KOPT-K1 (cell line): ENCODE measurements around the gene KLRC4.
"Not testable (repeated sequence)": the region's sequence is repeated elsewhere in the genome, so short reads cannot be mapped to it uniquely, and the experiment has no call there.

Experiments
- H3K27ac ChIP-seq: fragments of 200-600 bp; sonication (generic); 2 replicates; pipeline ENCODE4 v1.5.1; 2016; ENCODE audit warnings: antibody characterized with exemption, mild to moderate bottlenecking, low read depth, low read length; ENCODE audit not compliant: poor library complexity, severe bottlenecking
- H3K36me3 ChIP-seq: fragments of 200-600 bp; sonication (generic); 2 replicates; pipeline ENCODE4 v1.5.1; 2017; ENCODE audit warnings: antibody characterized with exemption, mild to moderate bottlenecking, low read length, moderate library complexity; ENCODE audit not compliant: insufficient read depth
- H3K9me3 ChIP-seq: fragments of 200-600 bp; sonication (generic); 2 replicates; pipeline ENCODE4 v1.5.1; 2017; ENCODE audit warnings: antibody characterized with exemption, low read length, mild to moderate bottlenecking; ENCODE audit not compliant: insufficient read depth, poor library complexity, severe bottlenecking

KLRC4 gene

GRCh38 chr12:10420334-10420733 is 10.8 kb upstream of the KLRC4 start, which contains the start of gene KLRC3:
KLRC3 (minus strand) TSS chr12:10420595; CDS start chr12:10420550, 45 bp downstream.
- H3K27ac ChIP-seq, H3K36me3 ChIP-seq, H3K9me3 ChIP-seq: not testable (repeated sequence)

GRCh38 chr12:10408842-10409241 is 715 bp downstream of the KLRC4 start:
- Histone ChIP-seq H3K9me3 (peaks cover 5% of the 10 kb centered on the region), H3K36me3 (no peaks in the 10 kb centered on the region), H3K27ac (no peak overlapping the region)

GRCh38 chr12:10406725-10407124 is 2.8 kb downstream of the KLRC4 start:
- Histone ChIP-seq H3K27ac (no peak overlapping the region), H3K9me3 (peaks cover 5% of the 10 kb centered on the region), H3K36me3 (no peaks in the 10 kb centered on the region)

GRCh38 chr12:10405294-10405693 is 4.3 kb downstream of the KLRC4 start:
- Histone ChIP-seq H3K9me3 (peaks cover 5% of the 10 kb centered on the region), H3K36me3 (no peaks in the 10 kb centered on the region)

GRCh38 chr12:10404798-10405197 is 4.8 kb downstream of the KLRC4 start:
- Histone ChIP-seq H3K27ac (no peak overlapping the region), H3K36me3 (no peaks in the 10 kb centered on the region), H3K9me3 (peaks cover 5% of the 10 kb centered on the region)

More at GRCh38 chr12:10405294-10405693, 4.3 kb downstream of the KLRC4 start:
- H3K27ac ChIP-seq = no peak overlapping the region

GRCh38 chr12:10400829-10401228 is 8.7 kb downstream of the KLRC4 start:
- Histone ChIP-seq H3K27ac (no peak overlapping the region), H3K36me3 (no peaks in the 10 kb centered on the region), H3K9me3 (peaks cover 5% of the 10 kb centered on the region)

GRCh38 chr12:10398168-10398567 is 11.4 kb downstream of the KLRC4 start:
- H3K36me3 ChIP-seq = no peaks in the 10 kb centered on the region
- no peaks in the 10 kb centered on the region for H3K9me3 ChIP-seq
- H3K27ac ChIP-seq = no peak overlapping the region

- Histone ChIP-seq H3K27ac (no peak overlapping the region), H3K9me3 (no peaks in the 10 kb centered on the region), H3K36me3 (no peaks in the 10 kb centered on the region)
Measured at GRCh38 chr12:10397296-10397695, 12.3 kb downstream of the KLRC4 start.

- H3K27ac ChIP-seq, H3K9me3 ChIP-seq, H3K36me3 ChIP-seq: not testable (repeated sequence)
Measured at GRCh38 chr12:10396176-10396575, 13.4 kb downstream of the KLRC4 start.

- Histone ChIP-seq H3K9me3 (no peaks in the 10 kb centered on the region), H3K27ac (no peak overlapping the region), H3K36me3 (no peaks in the 10 kb centered on the region)
Measured at GRCh38 chr12:10395390-10395998, 14.1 kb downstream of the KLRC4 start.

GRCh38 chr12:10394531-10395152 is 14.9 kb downstream of the KLRC4 start:
- H3K9me3 ChIP-seq, H3K27ac ChIP-seq: not testable (repeated sequence)

GRCh38 chr12:10393291-10393690 is 16.3 kb downstream of the KLRC4 start:
- Histone ChIP-seq H3K36me3 (no peaks in the 10 kb centered on the region), H3K27ac (no peak overlapping the region), H3K9me3 (no peaks in the 10 kb centered on the region)

More at GRCh38 chr12:10394531-10395152, 14.9 kb downstream of the KLRC4 start:
- not testable (repeated sequence) for H3K36me3 ChIP-seq

- Histone ChIP-seq H3K36me3 (no peaks in the 10 kb centered on the region), H3K9me3 (no peaks in the 10 kb centered on the region), H3K27ac (no peak overlapping the region)
Measured at GRCh38 chr12:10392394-10392930, 17.1 kb downstream of the KLRC4 start.

GRCh38 chr12:10390991-10391390 is 18.6 kb downstream of the KLRC4 start:
- not testable (repeated sequence) for H3K36me3 ChIP-seq, H3K9me3 ChIP-seq, H3K27ac ChIP-seq

GRCh38 chr12:10389904-10390303 is 19.7 kb downstream of the KLRC4 start, which contains the start of gene KLRK1:
KLRK1 (minus strand) TSS chr12:10390041; CDS start chr12:10388810, 1,231 bp downstream.
- Histone ChIP-seq H3K36me3 (no peaks in the 10 kb centered on the region), H3K9me3 (no peaks in the 10 kb centered on the region), H3K27ac (no peak within 1 kb of the TSS)
